Ascending aorta (tissue), 2 donors: ENCODE data around the gene BMP7. TPM values are rescaled to one million over a fixed set of nuclear protein-coding genes. Genes with fewer than 3 reads are reported as not detected.

Experiments
- DNase-seq, 2 donors: peaks; one replicate each; pipeline ENCODE4 v3.0.0-alpha.2; 2019; ENCODE audit warnings: low spot score in 2 of 2
- H3K27ac ChIP-seq, 2 donors: fragments of 200-600 bp; sonication (generic); one replicate each; pipeline ENCODE4 v1.5.1; 2016 to 2017; ENCODE audit warnings: mild to moderate bottlenecking in 1 of 2
- H3K27me3 ChIP-seq: fragments of 200-600 bp; sonication (generic); one replicate; pipeline ENCODE4 v1.5.1; 2017
- H3K36me3 ChIP-seq, 2 donors: fragments of 200-600 bp; sonication (generic); one replicate each; pipeline ENCODE4 v1.5.1; 2016
- H3K4me1 ChIP-seq, 2 donors: fragments of 200-600 bp; sonication (generic); one replicate each; pipeline ENCODE4 v1.5.1; 2016 to 2017; ENCODE audit warnings: mild to moderate bottlenecking in 1 of 2
- H3K4me3 ChIP-seq, 2 donors: fragments of 200-600 bp; sonication (generic); one replicate each; pipeline ENCODE4 v1.5.1; 2016 to 2017; ENCODE audit warnings: mild to moderate bottlenecking in 1 of 2
- H3K9me3 ChIP-seq, 2 donors: fragments of 200-600 bp; sonication (generic); one replicate each; pipeline ENCODE4 v1.5.1; 2016
- CTCF ChIP-seq, 3 experiments: fragments of 200-600 bp in 2 of 3; fragments of 450-650 bp in 1 of 3; sonication (generic) in 2 of 3; IDR thresholded peaks; one replicate each; pipeline ENCODE4 v1.5.1; 2016 to 2019; ENCODE audit warnings: antibody characterized with exemption in 3 of 3, mild to moderate bottlenecking in 1 of 3, moderate library complexity in 1 of 3
- intact Hi-C: fragments of 100-400 bp; cut with DNase I; formaldehyde crosslinking; loops from one replicate; pipeline ENCODE4 v1.15.1; 2023
- total RNA-seq: library from RNA; depleted of rRNA; stranded (reverse); fragments of >200 nt; gene quantifications from one replicate; pipeline ENCODE4 v1.1.0, GENCODE V29; 2016

The BMP7 gene
- total RNA-seq, 1 donor from 2014 or later = not detected

- no peaks in the 10 kb centered on the region for H3K27me3 ChIP-seq
- no peaks in the 10 kb centered on the region for H3K9me3 ChIP-seq
- H3K4me1 ChIP-seq = no peaks in the 10 kb centered on the region
- TF ChIP-seq CTCF (IDR thresholded peaks at IDR 0.05) = no peak
- H3K36me3 ChIP-seq = no peaks in the 10 kb centered on the region
- intact Hi-C loops = no loop called here
- no peak overlapping the region for H3K27ac ChIP-seq
- H3K4me3 ChIP-seq = no peak overlapping the region
- no peak for DNase-seq
Measured at GRCh38 chr20:57312138-57312537, 45.7 kb upstream of the BMP7 start.

- DNase-seq = no peak
- H3K4me3 ChIP-seq = no peak overlapping the region
- H3K27ac ChIP-seq = no peak overlapping the region
- TF ChIP-seq CTCF (IDR thresholded peaks at IDR 0.05) = no peak
- no peaks in the 10 kb centered on the region for H3K4me1 ChIP-seq
- no peaks in the 10 kb centered on the region for H3K36me3 ChIP-seq
- H3K27me3 ChIP-seq = no peaks in the 10 kb centered on the region
- intact Hi-C loops = no loop called here
- no peaks in the 10 kb centered on the region for H3K9me3 ChIP-seq
Measured at GRCh38 chr20:57310821-57311514, 44.5 kb upstream of the BMP7 start.

DNA sequence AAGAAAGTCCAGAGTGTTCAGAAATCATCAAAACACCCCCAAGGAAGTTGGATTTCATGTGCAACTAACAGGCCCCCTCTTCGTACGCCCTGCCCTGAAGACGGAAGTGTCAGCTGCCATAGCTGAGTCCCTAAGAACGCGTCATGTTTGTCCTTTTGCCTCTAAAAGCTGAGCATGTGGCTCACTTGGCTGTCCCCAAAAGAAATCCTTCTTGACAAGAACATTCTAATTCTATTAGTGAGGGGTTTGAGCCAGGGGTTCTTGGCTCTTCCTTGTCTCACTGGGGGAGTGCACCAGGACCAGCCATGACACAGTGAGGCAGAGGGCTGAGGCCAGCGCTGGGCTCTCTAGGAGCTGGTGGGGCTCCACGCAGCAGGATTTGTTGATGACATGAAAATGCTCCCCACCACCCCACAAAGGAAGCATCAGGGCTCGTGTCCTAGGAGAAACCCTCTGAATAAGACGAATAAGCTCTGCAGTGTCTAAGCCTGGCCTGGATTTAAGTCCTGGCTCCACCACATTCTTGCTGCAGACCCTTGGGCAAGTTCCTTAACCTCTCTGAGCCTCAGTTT is 43.2 kb upstream of the BMP7 start:
- TF ChIP-seq CTCF (IDR thresholded peaks at IDR 0.05) = no peak

GRCh38 chr20:57308451-57309271 is 42.2 kb upstream of the BMP7 start:
- intact Hi-C loops = no loop called here
- DNase-seq = no peak
- no peaks in the 10 kb centered on the region for H3K27me3 ChIP-seq
- no peak overlapping the region for H3K4me3 ChIP-seq
- H3K36me3 ChIP-seq = no peaks in the 10 kb centered on the region
- H3K9me3 ChIP-seq = no peaks in the 10 kb centered on the region
- H3K4me1 ChIP-seq = no peaks in the 10 kb centered on the region
- no peak overlapping the region for H3K27ac ChIP-seq
- no peak for TF ChIP-seq CTCF (IDR thresholded peaks at IDR 0.05)

More for the DNA sequence above, 43.2 kb upstream of the BMP7 start:
- H3K27me3 ChIP-seq = no peaks in the 10 kb centered on the region
- no peak overlapping the region for H3K4me3 ChIP-seq
- H3K9me3 ChIP-seq = no peaks in the 10 kb centered on the region
- intact Hi-C loops = no loop called here
- no peak for DNase-seq
- no peaks in the 10 kb centered on the region for H3K4me1 ChIP-seq
- H3K27ac ChIP-seq = no peak overlapping the region
- no peaks in the 10 kb centered on the region for H3K36me3 ChIP-seq

DNA sequence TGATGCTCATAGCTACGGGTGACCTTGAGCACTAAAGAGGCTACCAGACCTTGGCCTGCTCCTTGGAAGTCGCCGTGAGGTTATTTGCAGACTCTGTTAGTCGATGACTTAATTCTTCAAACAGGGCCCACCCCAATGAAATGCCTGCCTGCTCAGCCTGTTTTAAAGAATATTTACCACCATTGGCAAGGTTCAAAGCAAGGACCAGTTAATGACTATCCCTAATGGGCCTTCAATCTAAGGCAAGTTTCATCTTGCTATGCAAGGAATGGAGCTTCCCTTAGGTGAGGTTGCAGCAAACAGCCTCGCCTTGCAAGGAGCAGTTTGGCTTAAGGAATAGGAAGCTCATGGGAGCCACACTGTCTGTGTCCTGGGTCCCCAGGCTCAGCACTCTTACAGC is 40.3 kb upstream of the BMP7 start:
- Histone ChIP-seq H3K4me1 (no peaks in the 10 kb centered on the region), H3K9me3 (no peaks in the 10 kb centered on the region), H3K27ac (no peak overlapping the region), H3K4me3 (no peak overlapping the region), H3K36me3 (no peaks in the 10 kb centered on the region), H3K27me3 (no peaks in the 10 kb centered on the region)
- TF ChIP-seq CTCF (IDR thresholded peaks at IDR 0.05) = no peak
- no peak for DNase-seq
- intact Hi-C loops = no loop called here
